GM12891 (cell line): ENCODE data around the gene STK32B.

ENCODE experiments used
- POLR2A ChIP-seq: IDR thresholded peaks from 2 replicates; pipeline ENCODE4 v1.6.1; 2011; ENCODE audit warnings: low read depth, low read length, control low read depth
- POLR2AphosphoS5 ChIP-seq: IDR thresholded peaks from 2 replicates; pipeline ENCODE4 v1.6.1; 2011; ENCODE audit warnings: low read depth, low read length, control low read depth
- TAF1 ChIP-seq: IDR thresholded peaks from 2 replicates; pipeline ENCODE4 v1.6.1; 2011; ENCODE audit warnings: low read depth, low read length, control low read depth

- no peak for TF ChIP-seq POLR2AphosphoS5
- no peak for TF ChIP-seq POLR2A
- no peak for TF ChIP-seq TAF1
These were observed 170.8 kb downstream of the STK32B start for GRCh38 chr4:5222047-5222446.
